CD4-positive, alpha-beta T cell treated with Interferon gamma for 1 hour (primary cell): ENCODE data around the gene FLRT1.
"Not testable (repeated sequence)": the region's sequence is repeated elsewhere in the genome, so short reads cannot be mapped to it uniquely, and the experiment has no call there.

Experiments used
- DNase-seq: peaks from one replicate; pipeline ENCODE4 v3.0.0-alpha.2; 2020

Gene FLRT1

DNA sequence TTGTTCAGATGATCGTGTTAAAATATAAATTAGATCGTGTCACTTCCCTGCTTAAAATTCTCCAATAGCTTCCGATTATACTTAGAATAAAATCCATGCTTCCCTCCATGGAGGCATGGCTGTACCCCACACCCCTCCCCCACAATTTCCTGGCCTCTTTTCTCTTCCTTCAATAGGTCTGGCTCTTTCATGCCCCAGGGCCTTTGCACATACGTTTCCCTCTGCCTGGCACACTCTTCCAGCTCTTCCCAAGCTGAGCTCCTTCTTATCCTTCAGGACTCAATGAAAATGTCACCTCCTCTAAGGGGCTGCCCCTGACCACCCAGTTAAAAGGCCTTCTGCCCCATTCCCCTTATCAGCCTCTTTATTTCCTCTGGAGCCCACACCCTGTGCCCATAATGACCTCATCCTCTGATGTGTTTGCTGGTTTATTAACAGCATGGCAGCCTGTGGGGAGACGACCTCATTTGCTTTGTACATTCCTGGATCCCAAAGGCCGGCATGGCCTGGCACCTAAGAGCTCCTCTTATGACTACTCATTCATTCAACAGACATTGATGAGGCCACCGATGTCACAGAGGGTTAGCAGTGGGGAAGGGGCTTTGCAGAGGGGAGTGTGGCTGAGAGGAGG is 9.0 kb upstream of the FLRT1 start:
- no peak for DNase-seq

DNA sequence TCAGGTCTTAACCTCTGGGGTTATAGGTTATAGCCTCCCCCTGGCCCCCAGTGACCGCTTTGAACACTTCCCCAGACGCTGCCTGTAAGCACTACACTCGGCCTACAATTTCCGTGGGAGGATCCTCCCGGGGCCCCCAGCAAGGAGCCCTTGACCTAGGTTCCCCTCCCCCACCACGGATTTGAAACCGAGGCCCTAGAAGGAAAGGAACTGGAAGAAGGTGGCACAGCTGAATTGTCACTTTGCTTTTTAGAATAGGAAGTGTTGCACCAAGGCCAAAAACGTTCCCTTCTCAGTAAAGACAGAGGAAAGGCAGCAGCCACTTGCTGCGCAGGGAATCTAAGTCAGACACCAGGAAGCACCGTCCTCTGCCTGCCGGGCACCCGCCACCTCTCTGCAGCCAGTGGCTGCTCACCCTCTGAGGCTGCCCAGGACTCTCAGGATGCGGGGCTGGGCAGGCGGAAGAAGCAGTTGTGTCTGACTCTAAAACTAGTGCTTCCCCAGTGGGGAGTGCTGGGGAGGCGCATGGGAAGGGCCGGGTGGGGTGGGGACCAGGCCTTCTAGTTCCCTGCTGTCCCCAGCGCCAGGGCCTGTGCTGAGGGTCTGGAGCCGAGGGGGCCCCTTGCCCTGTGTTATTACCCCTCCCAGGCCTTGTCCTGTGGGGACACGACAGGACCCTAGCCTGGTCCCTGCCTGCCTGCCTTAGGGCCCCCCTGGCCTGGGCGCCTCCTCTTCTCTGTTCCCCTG is 7.9 kb upstream of the FLRT1 start:
- peak; percentile 6 for DNase-seq

DNA sequence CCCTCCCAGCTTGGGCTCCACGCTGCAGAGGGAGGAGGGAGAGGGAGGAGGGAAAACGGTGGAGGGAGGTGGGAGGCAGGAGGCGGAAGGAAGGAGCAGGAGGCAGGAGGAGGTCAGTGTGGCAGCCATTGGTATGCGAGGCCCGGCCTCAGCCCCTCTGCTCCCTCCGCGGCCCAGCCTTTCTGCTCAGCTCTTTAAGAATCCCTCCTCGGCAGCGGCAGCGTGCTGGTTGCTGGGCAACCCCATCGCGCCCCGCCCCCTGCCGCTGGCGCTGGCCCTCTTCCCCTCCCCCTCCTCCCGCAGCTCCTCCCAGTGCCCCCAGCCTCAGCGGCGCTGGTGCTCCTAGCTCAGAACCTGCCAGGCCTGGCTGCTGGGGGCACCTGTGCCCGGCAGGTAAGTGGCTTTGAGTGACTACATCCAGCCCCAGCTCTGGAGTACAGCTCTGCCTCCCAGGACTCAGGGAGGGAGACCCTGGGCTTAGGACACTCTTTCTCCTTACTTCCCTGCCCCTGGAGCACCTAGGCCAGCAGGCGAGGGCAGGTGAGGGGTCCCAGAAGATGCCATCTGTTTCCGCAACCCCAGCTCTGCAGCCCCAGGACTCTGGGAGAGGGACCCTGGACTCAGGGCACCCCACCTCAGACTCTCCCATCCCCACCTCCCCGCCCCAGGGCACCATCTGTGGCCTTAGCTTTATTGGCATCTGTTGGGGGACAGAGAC is 7.2 kb upstream of the FLRT1 start:
- no peak for DNase-seq

DNA sequence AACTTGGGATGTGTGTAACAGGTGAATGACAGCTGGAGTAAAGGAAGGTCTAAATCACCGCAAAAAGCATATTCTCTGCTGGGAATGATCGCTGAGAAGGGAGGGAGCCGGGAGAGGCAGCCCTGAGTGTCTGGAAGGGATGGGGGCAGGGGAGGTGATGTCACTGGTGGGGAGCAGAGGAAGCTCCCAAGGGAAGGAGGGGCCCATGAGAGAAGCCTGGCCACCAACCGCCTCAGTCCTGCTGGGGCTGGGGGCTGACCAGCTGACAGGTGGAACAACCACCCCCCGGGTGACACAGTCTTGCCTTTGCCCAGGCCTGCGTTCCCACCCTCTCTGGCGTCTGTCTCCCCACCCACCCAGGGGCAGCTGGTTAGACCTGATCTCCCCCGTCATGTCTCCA is 6.0 kb upstream of the FLRT1 start:
- no peak for DNase-seq

DNA sequence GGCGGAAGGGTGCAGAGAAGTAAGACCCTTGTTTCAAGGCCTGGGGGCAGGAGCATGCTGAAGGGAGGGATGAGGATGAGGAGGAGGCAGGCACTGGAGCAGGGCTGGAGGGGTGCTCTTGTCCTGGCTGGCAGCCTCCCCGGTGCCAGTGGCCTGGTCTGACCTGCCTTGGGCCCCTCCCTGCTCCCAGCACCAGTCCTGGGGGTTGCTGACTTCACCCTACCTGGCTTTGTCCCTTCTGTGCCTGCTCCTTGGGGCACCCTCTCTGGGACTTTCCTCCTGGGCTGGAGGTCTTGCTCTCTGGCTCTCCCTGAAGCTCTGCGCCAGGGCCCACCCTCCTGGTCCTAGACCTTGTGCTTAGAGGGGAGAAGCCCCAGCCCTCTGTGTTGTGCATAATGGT is 4.7 kb upstream of the FLRT1 start:
- no peak for DNase-seq

DNA sequence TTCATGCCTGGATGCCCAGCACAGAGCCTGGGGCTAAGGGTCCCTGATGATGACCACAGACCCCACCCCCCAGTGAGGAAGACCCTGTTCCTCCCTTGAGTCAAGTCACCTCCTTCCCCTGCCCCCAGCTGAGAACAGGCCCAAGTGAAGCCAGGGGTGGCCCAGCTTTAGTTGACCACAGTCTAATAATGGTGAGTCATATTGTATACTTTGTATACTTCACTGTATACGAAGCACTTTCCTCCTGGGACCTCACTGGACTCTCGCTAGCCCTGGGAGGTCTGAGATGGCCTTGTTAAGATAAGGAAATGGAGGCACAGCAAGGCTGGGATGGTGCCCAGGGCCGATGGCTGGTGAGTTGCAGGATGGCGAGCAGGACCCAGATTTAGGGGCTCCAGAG is 3.7 kb upstream of the FLRT1 start:
- DNase-seq: no peak

DNA sequence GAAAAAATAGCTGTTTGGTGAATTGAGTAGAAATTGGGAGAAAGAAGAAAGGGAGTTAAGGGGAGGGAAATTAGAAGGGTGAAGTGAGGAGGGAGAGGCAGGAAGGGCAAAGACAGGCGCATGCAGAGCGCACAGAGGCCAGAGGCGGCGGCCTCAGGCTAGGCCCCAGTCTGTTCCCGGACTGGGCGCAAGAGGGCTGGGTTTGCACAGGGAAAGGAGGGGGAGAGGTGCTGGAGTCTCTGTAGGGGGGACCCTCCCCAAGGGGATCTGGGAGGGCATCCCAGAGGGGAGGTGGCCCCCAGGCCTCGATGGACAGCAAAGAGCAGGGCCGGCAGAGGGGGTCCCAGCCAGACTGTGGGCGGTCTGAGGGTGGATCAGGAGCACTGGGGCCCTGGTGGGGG is 1.3 kb upstream of the FLRT1 start:
- no peak for DNase-seq

DNA sequence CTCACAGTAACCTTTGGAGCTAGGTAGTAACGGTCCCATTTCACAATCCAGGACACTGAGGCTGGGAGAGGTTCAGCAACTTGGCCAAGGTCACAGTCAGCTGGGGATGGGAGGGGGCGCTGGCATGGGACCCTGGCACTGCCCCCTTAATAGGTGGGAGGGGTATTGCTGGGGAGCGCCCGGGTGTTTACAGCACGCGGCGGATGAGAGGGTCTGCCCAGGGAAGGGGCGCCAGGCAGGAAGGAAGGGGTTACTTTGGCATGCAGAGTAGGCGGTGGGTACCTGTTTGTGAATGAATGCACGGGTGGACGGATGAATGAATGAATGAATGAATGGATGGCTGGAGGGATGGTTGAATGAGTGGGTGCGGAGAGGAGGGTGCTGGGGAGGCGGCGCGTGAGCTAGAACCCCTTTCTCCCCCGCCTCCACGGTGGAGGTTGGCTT is 628 bp upstream of the FLRT1 start:
- no peak for DNase-seq

DNA sequence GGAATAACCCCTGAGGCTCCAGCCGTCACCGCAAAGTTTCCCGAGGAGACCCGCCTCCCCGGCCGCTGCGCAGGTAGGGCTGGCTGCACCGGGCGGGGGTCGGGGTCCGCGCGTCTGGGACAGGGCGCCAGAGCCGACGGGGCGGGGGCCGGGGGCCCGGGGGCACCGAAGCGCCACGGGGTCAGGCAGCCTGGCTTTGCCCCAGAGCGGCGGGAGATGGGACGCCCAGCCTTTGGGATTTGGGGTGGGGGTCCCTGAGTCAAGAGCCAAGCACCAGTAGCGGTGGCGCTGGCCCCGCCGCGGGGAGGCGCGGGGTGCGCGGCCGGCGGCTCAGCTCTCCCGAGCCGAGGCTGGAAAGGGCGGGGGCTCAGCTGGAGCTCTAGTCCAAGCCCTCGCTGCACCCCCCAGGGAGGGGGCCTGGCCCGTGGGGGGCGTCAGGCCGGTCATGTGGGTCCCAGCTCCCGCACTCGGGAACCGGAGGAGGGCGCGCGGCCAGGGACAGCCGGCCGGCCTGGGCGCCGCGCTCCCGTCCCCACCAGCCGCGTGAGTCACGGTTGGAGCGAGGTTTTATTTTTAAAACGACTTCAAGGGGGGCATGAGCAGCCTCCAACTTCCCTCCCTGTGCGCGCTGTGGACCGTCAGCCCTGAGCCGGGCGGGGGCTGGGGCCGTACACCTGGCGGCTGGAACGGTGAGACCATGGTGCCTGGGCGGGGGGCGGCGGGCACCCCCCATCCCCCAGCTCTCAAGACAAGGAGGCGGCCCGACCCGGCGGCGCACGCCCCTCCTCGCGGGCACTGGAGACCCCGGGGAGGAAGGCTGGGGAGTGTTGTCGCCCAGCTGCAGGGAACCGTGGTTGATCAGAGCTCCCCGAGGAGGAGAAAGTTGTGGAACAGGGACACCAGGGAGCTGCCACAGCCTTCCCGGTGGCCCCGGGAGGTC is 626 bp downstream of the FLRT1 start:
- no peak for DNase-seq

DNA sequence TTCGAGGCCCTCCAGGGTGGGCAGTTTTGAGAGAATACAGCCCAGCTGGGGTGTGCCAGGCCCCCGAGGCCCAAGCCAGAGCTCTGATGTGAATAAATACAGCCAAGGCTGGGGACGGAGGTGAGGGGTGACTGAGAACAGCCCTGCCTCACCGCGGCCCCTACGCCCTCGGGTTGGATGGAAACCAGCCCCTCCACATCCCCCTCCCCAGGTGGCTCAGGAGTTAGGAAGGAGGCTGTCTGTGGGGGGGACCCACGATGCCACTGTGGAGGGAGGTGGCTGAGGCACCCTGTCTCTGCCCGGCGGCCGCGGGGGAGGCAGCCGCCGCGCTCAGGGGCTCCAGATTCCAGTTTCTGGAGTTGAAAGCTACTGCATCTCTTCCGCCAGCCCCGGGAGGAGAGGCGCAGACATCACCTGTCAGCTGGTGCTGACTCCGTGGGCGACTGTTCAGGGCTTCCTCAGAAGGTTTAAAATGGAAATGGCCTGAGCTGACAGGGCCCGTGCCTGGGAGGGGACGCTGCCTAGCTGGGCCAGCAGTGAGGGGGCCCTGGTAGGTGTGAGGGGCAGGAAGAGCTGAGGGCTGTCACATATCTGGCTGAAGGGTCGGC is 1.4 kb downstream of the FLRT1 start:
- no peak for DNase-seq

DNA sequence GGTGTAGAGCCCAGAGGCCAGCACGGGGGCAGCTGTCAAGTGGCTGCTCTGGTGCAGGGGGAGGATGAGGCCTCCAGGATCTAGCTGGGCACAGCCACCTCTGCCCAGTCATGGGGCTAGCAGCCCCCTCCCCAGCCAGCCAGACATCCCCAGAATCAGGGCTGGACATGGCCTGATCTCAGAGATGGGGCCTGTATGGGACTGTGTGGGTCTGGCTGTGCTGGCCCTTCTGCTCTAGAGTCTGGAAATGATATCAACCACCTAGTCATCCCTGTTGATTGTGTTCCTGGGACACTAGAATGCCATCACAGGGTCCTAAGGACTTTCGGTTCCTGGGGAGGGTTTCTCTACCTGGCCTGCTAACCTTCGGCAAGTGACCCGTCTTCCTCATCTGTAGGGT is 2.8 kb downstream of the FLRT1 start:
- DNase-seq: no peak

DNA sequence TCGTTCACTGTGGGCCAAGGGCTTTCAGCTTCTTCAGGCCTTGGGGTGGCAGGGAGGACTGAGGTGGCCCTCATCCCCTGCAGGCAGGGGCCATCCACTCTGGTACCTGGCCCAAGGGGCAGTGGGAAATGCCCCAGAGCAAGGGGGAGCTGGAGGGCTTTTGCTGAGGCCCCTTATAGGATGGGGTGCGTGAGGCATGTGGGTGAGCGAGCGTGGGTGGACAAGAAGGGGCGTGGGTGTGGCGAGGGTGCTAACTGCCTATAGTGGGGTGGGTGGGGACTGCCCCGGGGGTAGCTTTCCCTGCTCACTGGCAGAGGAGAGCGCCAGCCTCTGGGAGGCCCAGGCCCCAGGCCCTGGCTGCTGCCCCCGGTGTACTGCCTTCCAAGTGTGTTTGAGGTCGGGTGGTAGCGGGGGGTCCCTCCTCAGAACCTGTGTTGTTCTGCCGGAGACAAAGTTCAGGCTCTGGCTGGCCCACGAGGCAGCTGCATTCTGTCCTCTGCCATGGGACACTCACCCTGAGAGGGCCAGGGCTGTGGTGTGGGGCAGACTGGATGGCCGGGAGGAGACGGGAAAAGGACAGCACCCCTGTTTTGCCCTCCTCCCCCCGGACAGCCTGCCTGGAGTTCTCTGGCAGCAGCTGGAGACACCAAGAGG is 3.4 kb downstream of the FLRT1 start:
- DNase-seq: no peak

DNA sequence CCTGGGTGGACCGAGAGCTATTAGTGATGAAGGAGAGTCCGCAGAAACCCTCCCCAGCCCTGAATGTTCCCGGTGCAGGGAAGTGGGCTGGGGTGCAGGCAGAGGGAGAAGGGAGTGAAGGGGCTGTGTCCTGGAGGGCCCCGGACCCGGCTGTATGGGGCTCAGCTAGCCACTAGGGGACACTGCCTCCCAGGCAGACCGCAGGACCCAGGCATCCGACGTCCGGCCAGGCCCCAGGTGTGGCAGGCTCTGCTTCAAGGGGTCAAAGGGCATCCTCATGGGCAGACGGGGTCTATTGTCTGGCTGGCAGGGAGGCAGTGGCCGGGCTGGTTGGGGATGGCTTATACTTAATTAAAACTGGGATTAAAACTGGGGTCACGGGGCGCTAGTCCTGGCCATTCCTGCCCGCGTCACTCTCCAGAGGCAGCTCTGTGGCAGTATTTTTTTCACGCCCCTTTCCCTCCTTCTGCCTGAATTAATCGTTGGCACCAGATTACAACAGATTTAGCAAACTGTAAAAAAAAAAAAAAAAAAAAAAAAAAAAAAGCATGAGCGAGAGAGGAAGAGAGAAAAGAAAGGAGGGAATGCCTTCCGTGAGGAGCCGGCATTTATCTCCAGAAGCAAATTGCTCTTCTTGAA is 5.1 kb downstream of the FLRT1 start:
- DNase-seq: no peak

DNA sequence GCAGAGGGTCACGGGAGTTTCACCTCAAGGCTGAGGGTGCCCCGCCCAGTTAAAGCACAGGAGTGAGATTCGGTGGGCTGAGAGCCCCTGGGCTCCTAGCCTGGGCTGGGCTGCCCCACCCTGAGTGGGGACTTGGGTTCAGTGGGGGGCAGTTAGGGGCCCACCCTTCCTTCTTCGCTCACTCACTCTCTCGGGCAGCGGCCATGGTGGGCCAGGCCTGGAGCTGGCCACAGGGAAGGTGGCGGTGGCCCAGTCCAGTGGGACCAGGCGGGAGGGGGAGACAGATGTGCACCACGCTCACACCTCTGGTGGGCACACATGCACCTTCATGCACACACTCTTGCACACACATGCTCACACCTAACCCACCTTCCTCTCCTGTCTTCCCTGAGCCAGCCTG is 6.1 kb downstream of the FLRT1 start:
- no peak for DNase-seq

DNA sequence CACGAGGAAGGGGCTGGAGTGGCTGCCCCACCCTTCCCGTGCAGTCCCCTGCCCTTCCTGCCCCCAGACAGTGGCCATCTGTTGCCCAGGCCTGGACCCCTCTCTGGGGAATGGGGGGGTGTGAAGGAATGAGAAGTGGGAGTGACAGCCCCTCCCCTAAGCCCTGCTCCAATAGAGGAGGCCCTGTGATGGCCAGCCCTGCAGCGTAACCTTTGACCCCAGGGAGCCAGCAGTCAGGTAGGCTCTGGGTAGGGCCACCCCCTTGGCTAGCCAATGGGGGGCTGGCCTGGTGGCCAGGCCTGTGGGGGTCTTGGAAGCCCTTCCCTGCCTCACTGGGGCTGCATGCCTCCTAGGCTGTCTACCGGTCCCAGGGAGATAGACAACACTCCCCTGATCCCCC is 6.6 kb downstream of the FLRT1 start:
- DNase-seq: no peak

DNA sequence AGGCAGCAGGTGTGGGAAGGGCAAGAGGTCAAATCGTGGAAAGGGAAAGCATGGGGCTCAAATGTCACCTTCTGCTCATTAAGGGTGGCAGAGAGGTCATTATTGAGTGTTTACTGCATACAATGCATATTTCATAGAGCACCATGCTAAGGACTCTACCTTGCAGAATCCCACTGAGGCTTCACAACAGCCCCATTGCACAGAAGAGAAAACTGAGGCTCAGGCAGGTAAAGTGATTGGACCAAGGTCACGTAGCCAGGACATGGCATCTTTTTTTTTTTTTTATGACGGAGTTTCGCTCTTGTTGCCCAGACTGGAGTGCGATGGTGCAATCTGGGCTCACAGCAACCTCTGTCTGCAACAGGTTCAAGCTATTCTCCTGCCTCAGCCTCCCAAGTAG is 7.8 kb downstream of the FLRT1 start:
- no peak for DNase-seq

DNA sequence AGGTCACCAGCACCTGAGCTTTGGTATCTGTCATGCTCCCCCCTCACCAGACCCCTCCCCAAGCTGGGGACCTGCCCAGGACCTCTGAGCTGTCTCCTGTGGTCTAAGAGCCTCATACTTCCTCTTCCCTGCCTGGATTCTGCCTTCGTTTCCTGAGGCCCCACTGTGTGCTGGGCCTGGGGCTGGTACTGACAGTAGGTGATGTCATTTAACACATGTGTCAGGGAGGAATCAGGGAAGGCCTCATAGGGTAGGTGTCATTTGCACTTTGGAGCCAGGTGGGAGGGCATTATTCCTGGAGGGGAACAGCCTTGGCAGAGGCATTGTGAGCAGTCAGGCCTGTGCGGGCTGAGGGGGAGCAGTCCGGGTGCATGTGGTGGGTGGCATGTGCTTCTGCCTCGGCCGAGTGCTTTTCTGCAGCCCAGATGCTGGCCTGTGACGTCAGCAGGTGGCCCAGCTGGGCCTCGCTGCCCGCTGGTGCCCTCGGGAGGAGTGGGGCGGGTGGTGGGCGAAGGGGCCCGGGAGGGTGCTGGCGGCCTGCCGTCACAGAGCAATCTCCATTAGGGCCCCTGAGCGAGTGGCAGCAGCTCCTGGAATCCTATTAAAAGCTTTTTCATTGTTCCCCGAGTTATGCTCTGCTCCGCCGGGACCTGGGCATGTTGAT is 9.1 kb downstream of the FLRT1 start:
- no peak for DNase-seq

DNA sequence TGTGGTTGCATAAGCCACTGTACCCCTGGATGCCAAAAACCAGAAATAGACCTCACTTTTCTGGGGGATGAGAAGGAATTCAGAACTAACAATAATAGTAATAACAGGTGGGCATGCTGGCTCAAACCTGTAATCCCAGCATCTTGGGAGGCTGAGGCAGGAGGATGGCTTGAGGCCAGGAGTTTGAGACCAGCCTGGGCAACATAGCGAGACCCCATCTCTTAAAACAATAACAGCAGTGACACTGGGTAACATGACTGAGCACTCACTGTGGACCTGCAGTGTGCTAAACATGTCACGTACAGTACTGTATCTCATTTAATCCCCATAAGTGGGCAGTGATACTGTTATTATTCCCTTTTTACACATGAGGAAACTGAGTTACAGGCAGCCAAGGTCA is 10.0 kb downstream of the FLRT1 start:
- DNase-seq: no peak

DNA sequence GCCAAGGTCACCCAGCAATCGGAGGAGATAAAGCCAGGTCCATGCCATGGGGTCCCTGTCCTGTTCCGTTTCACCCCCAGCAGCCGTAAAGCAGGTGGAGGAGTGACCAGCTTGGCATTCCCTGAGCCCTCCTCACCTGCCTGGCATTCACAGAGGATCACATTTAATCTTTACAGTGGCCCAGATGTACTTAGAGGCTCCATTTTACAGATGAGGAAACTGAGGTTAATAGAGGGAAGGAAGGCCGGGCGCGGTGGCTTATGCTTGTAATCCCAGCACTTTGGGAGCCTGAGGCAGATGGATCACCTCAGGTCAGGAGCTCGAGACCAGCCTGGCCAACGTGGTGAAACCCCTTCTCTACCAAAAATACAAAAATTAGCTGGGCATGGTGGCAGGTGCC is 11.6 kb downstream of the FLRT1 start:
- DNase-seq: not testable (repeated sequence)

DNA sequence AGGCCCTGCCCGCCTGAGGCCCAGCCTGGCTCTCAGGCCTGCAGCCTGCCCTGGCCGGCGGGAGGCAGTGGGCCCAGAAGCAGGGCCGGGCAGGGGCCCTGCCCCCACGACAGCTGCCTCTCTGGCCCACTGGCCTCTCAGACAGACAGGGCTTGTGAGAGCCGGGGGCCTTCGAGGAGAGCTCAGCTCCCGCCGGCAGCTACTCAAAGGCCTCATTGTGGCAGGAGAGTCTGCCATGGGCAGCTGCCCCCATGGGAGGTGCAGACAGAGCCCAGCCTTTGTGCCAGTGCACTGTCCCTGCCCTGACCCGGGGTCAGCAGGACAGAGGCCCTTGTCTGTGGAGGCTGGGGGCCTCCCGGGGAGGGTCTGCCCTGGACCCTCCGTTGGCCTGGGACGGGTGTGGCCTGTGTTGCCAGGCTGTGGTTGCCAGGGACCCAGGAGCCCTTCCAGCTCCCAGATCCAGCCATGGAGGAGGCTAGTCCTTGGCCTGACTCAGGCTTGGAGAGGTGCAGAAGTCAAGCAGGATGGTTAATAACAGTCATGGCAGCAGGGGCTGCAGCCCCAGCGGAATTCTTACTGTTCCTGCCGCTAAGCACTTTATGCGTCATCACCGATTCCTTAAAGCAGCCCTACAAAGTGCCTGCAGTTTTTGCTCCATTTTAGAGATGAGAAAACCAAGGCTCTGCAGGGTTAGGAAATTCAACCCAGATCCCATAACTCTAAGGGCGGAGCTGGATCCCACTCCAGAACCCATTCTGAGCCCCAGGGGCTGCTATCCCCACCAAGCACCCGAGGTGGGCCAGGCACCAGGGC is 12.5 kb downstream of the FLRT1 start:
- DNase-seq: no peak
